Astrocyte (in vitro differentiated cells and primary cell): ENCODE data around the gene GON4L. TPM values are rescaled to one million over a fixed set of nuclear protein-coding genes. Genes with fewer than 3 reads are reported as not detected.

Source experiments
- DNase-seq: peaks from one replicate; pipeline ENCODE4 v3.0.0-alpha.2; 2010; ENCODE audit warnings: low read depth
- FAIRE-seq: peaks from 2 replicates; lab custom pipeline; 2011; peaks lifted over from hg19 to GRCh38; lab: Jason Lieb, UNC
- H2AFZ ChIP-seq: 2 replicates; pipeline ENCODE4 v1.6.0; 2012; ENCODE audit warnings: low read depth, low read length, inconsistent platforms
- H3K27ac ChIP-seq: 2 replicates; pipeline ENCODE4 v1.5.1; 2011; ENCODE audit warnings: low read depth, low read length, inconsistent platforms
- H3K27me3 ChIP-seq: 2 replicates; pipeline ENCODE4 v1.6.0; 2011; ENCODE audit warnings: low read length, inconsistent platforms; ENCODE audit not compliant: insufficient read depth
- H3K36me3 ChIP-seq: 2 replicates; pipeline ENCODE4 v1.5.1; 2011; ENCODE audit warnings: low read length, inconsistent platforms; ENCODE audit not compliant: insufficient read depth
- H3K4me1 ChIP-seq: 2 replicates; pipeline ENCODE4 v1.5.1; 2011; ENCODE audit warnings: low read length, inconsistent platforms; ENCODE audit not compliant: insufficient read depth
- H3K4me2 ChIP-seq: 2 replicates; pipeline ENCODE4 v1.6.0; 2012; ENCODE audit warnings: low read length, inconsistent platforms
- H3K4me3 ChIP-seq: 2 replicates; pipeline ENCODE4 v1.5.1; 2011; ENCODE audit warnings: low read depth, mild to moderate bottlenecking, low read length, inconsistent platforms; ENCODE audit not compliant: insufficient read depth
- H3K79me2 ChIP-seq: 2 replicates; pipeline ENCODE4 v1.6.0; 2012; ENCODE audit warnings: mild to moderate bottlenecking, low read length, inconsistent platforms; ENCODE audit not compliant: insufficient read depth
- H3K9ac ChIP-seq: 2 replicates; pipeline ENCODE4 v1.6.0; 2012; ENCODE audit warnings: mild to moderate bottlenecking, low read length, inconsistent platforms
- H3K9me3 ChIP-seq: 2 replicates; pipeline ENCODE4 v1.5.1; 2012; ENCODE audit warnings: low read depth, mild to moderate bottlenecking, low read length, inconsistent platforms; ENCODE audit not compliant: insufficient read depth
- H4K20me1 ChIP-seq: 2 replicates; pipeline ENCODE4 v1.6.0; 2012; ENCODE audit warnings: low read length, inconsistent platforms; ENCODE audit not compliant: insufficient read depth
- H3K27ac Mint-ChIP-seq: one replicate; pipeline ENCODE4 v1.8.0; 2021; ENCODE audit warnings: mild to moderate bottlenecking, mixed read lengths; ENCODE audit not compliant: unreplicated experiment
- H3K27me3 Mint-ChIP-seq: one replicate; pipeline ENCODE4 v1.8.0; 2021; ENCODE audit warnings: low read depth, mixed read lengths; ENCODE audit not compliant: unreplicated experiment
- H3K36me3 Mint-ChIP-seq: one replicate; pipeline ENCODE4 v1.8.0; 2021; ENCODE audit warnings: low read depth, mixed read lengths; ENCODE audit not compliant: unreplicated experiment
- H3K4me1 Mint-ChIP-seq: one replicate; pipeline ENCODE4 v1.8.0; 2021; ENCODE audit warnings: low read depth, mixed read lengths; ENCODE audit not compliant: unreplicated experiment
- H3K4me3 Mint-ChIP-seq: one replicate; pipeline ENCODE4 v1.8.0; 2021; ENCODE audit warnings: mild to moderate bottlenecking, moderate library complexity, mixed read lengths; ENCODE audit not compliant: unreplicated experiment
- H3K9me3 Mint-ChIP-seq: one replicate; pipeline ENCODE4 v1.8.0; 2021; ENCODE audit warnings: mild to moderate bottlenecking, mixed read lengths; ENCODE audit not compliant: unreplicated experiment
- EZH2 ChIP-seq: IDR thresholded peaks from 2 replicates; pipeline ENCODE4 v1.6.1; 2012; ENCODE audit warnings: mild to moderate bottlenecking, low read length, inconsistent platforms; ENCODE audit not compliant: insufficient read depth
- total RNA-seq: library from RNA; stranded (reverse); gene quantifications from 2 replicates; pipeline ENCODE4 v1.2.1, GENCODE V29; 2021
- TF ChIP-seq, protein P1 (sequence below): IDR thresholded peaks from 2 replicates; pipeline ENCODE4 v1.5.1; 2011; ENCODE audit warnings: low read depth, mild to moderate bottlenecking, inconsistent platforms, low read length, moderate library complexity; ENCODE audit not compliant: insufficient read depth

The GON4L gene
- total RNA-seq, 1 donor from 2014 or later, result 52.8 TPM

DNA sequence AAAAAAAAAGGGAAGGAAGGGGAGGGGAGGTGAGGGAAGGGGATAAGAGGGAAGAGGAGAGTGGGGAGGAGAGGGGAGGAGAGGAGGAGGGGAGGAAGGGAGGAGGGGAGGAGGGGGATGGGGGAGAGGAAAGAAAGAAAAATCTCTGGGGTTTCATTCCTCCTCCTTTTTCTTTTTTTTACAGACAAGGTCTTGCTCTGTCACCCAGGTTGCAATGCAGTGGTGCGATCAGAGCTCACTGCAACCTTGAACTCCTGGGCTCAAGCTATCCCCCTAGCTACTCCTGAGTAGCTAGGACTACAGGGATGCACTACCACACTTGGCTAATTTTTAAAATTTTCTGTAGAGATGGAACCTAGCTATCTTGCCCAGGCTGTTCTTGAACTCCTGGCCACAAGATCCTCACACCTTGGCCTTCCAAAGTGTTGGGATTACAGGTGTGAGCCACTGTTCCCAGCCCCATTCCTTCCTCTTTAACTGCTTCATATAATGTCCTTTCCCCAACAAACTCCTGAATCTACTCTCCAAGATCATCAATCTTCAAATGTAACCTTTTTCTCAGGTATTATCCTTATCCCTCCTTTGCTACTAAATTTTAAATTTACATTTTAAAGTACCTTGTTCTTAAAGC lies 23.2 kb downstream of the GON4L start:
- Histone ChIP-seq H3K4me1 (peaks cover 12% of the 10 kb centered on the region), H3K27me3 (no peaks in the 10 kb centered on the region), H3K9ac (peak overlapping the region; percentile 0), H4K20me1 (peaks cover 10% of the 10 kb centered on the region), H3K4me3 (peak overlapping the region; percentile 7), H3K9me3 (no peaks in the 10 kb centered on the region), H2AFZ (no peak overlapping the region), H3K36me3 (peaks cover 5% of the 10 kb centered on the region), H3K4me2 (peak overlapping the region; percentile 69), H3K79me2 (peaks cover 57% of the 10 kb centered on the region), H3K27ac (peak overlapping the region; percentile 59)
- DNase-seq (no peak), FAIRE-seq (no peak)
- TF ChIP-seq EZH2, result no peak
- TF ChIP-seq, protein P1, sequence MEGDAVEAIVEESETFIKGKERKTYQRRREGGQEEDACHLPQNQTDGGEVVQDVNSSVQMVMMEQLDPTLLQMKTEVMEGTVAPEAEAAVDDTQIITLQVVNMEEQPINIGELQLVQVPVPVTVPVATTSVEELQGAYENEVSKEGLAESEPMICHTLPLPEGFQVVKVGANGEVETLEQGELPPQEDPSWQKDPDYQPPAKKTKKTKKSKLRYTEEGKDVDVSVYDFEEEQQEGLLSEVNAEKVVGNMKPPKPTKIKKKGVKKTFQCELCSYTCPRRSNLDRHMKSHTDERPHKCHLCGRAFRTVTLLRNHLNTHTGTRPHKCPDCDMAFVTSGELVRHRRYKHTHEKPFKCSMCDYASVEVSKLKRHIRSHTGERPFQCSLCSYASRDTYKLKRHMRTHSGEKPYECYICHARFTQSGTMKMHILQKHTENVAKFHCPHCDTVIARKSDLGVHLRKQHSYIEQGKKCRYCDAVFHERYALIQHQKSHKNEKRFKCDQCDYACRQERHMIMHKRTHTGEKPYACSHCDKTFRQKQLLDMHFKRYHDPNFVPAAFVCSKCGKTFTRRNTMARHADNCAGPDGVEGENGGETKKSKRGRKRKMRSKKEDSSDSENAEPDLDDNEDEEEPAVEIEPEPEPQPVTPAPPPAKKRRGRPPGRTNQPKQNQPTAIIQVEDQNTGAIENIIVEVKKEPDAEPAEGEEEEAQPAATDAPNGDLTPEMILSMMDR, result no peak
- Mint-ChIP-seq H3K36me3 (peaks cover 10% of the 10 kb centered on the region), H3K4me3 (no peak overlapping the region), H3K27me3 (no peaks in the 10 kb centered on the region), H3K4me1 (peaks cover 11% of the 10 kb centered on the region), H3K9me3 (no peaks in the 10 kb centered on the region), H3K27ac (peak overlapping the region; percentile 9)

DNA sequence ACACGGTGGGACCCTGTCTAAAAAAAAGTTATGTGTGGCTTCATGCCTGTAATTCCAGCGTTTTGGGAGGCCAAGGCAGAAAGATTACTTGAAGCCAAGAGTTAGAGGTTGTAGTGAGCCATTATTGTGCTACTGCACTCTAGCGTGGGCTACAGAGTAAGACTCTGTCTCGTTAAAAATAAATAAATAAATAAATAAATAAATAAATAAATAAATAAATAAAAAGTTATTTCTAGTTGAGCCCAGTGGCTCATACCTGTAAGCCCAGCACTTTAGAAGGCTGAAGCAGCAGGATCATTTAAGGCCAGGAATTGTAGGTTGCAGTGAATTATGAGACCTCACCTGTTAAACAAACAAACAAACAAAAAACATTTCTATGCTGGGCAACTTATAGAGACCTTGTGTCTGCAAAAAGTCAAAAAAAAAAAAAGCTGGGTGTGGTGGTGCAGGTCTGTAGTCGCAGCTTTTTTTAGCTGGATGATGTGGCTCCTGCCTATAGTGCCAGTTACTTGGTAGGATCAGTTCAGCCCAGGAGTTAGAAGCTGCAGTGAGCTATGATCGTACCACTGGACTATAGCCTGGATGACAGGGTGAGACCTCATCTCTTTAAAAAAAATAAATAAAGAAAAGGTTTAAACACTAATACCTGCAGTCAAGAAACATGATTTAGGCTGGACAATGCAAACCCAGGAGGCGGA lies 25.6 kb downstream of the GON4L start:
- Histone ChIP-seq H3K27ac (no peak overlapping the region), H3K27me3 (no peaks in the 10 kb centered on the region), H3K36me3 (peaks cover 5% of the 10 kb centered on the region), H4K20me1 (peaks cover 12% of the 10 kb centered on the region), H3K4me2 (no peak overlapping the region), H3K9me3 (no peaks in the 10 kb centered on the region), H3K4me3 (no peak overlapping the region), H2AFZ (no peak overlapping the region), H3K79me2 (peaks cover 45% of the 10 kb centered on the region), H3K9ac (no peak overlapping the region), H3K4me1 (peaks cover 12% of the 10 kb centered on the region)
- Mint-ChIP-seq H3K36me3 (peaks cover 9% of the 10 kb centered on the region), H3K9me3 (no peaks in the 10 kb centered on the region), H3K4me1 (peaks cover 11% of the 10 kb centered on the region), H3K4me3 (no peak overlapping the region), H3K27me3 (no peaks in the 10 kb centered on the region), H3K27ac (no peak overlapping the region)
- DNase-seq (no peak), FAIRE-seq (no peak)
- TF ChIP-seq, protein P1, result no peak

DNA sequence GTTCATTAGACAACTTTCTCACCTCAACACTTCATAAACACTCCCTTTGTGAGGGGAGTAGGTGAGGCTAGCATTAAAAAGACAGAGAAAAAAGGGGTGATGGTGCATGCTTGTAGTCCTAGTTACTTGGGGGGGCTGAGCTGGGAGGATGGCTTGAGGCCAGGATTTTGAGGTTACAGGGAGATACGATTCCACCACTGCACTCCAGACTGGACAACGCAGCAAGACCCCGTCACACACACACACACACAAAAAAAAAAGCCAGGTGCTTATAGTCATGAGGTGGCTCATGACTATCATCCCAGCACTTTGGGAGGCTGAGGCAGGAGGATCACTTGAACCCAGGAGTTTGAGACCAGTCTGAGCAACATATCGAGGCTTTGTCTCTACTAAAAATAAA lies 29.6 kb downstream of the GON4L start:
- TF ChIP-seq EZH2, result no peak
- TF ChIP-seq, protein P1, result no peak
- Histone ChIP-seq H3K9ac (no peak overlapping the region), H4K20me1 (peaks cover 7% of the 10 kb centered on the region), H3K9me3 (no peaks in the 10 kb centered on the region), H3K4me3 (no peak overlapping the region), H3K27me3 (no peaks in the 10 kb centered on the region), H3K4me1 (no peaks in the 10 kb centered on the region), H3K36me3 (peaks cover 17% of the 10 kb centered on the region), H3K27ac (no peak overlapping the region), H3K4me2 (no peak overlapping the region), H2AFZ (no peak overlapping the region), H3K79me2 (peaks cover 25% of the 10 kb centered on the region)
- peaks cover 10% of the 10 kb centered on the region for H3K36me3 Mint-ChIP-seq
- H3K4me3 Mint-ChIP-seq, result no peak overlapping the region
- FAIRE-seq (no peak), DNase-seq (no peak)
- H3K9me3 Mint-ChIP-seq, result no peaks in the 10 kb centered on the region
- no peak overlapping the region for H3K27ac Mint-ChIP-seq
- peaks cover 2% of the 10 kb centered on the region for H3K4me1 Mint-ChIP-seq
- no peaks in the 10 kb centered on the region for H3K27me3 Mint-ChIP-seq
